KMS-11 (cell line): Measurements from ENCODE around the gene RAD51B.

Source experiments
- H2AFZ ChIP-seq: fragments of 200-600 bp; sonication (generic); 2 replicates; pipeline ENCODE4 v1.6.1; 2016; ENCODE audit warnings: antibody characterized with exemption, mixed run types, low read depth
- H3K27ac ChIP-seq: fragments of 200-600 bp; sonication (generic); 2 replicates; pipeline ENCODE4 v1.6.1; 2016; ENCODE audit warnings: mild to moderate bottlenecking, mixed run types
- H3K27me3 ChIP-seq: fragments of 200-600 bp; sonication (generic); 2 replicates; pipeline ENCODE4 v1.6.1; 2017; ENCODE audit warnings: mild to moderate bottlenecking, low read depth, mixed run types, moderate library complexity; ENCODE audit not compliant: insufficient read depth
- H3K36me3 ChIP-seq: fragments of 200-600 bp; sonication (generic); 2 replicates; pipeline ENCODE4 v1.6.1; 2017; ENCODE audit warnings: mild to moderate bottlenecking, mixed run types; ENCODE audit not compliant: insufficient read depth
- H3K4me1 ChIP-seq: fragments of 200-600 bp; sonication (generic); 2 replicates; pipeline ENCODE4 v1.6.1; 2016; ENCODE audit warnings: mild to moderate bottlenecking, low read depth, mixed run types; ENCODE audit not compliant: poor library complexity, severe bottlenecking
- H3K4me2 ChIP-seq: fragments of 200-600 bp; sonication (generic); 2 replicates; pipeline ENCODE4 v1.7.0; 2016; ENCODE audit warnings: mild to moderate bottlenecking, mixed run types
- H3K4me3 ChIP-seq: fragments of 200-600 bp; sonication (generic); IDR thresholded peaks from 2 replicates; pipeline ENCODE4 v1.6.1; 2017; ENCODE audit warnings: low read depth, low read length, mixed read lengths; ENCODE audit not compliant: insufficient read depth
- H3K79me2 ChIP-seq: fragments of 200-600 bp; sonication (generic); 2 replicates; pipeline ENCODE4 v1.6.1; 2016; ENCODE audit warnings: low read depth, mixed run types; ENCODE audit not compliant: insufficient read depth
- H3K9ac ChIP-seq: fragments of 200-600 bp; sonication (generic); 2 replicates; pipeline ENCODE4 v1.6.1; 2016; ENCODE audit warnings: mild to moderate bottlenecking, mixed run types
- H4K20me1 ChIP-seq: fragments of 200-600 bp; sonication (generic); 2 replicates; pipeline ENCODE4 v1.6.1; 2016; ENCODE audit warnings: mild to moderate bottlenecking, mixed run types; ENCODE audit not compliant: insufficient read depth
- CTCF ChIP-seq: fragments of 200-600 bp; sonication (generic); conservative IDR thresholded peaks from 2 replicates; pipeline ENCODE4 v1.6.1; 2017; ENCODE audit warnings: low read depth, mild to moderate bottlenecking, antibody characterized with exemption, low read length, moderate library complexity, mixed read lengths

RAD51B gene

DNA sequence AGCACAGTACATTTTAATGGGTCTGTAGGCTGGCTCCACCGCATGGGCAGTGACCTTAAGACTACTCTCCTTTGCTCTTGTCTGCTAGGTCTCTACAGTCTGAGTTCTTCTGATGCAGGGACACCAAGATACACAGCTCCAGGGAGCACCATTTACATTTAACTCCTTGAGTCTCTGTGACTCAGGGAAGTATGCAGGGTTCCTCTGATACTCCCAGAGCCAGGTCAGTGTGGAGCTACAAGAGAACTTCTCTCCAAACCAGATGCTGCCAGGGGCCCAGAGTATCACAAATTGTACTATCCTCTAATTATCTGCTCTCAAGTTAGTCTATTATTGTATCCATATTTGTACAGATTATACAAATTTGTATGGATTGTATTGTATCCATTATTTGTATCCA lies 958.1 kb downstream of the RAD51B start:
- H3K4me1 ChIP-seq, result no peaks in the 10 kb centered on the region
- TF ChIP-seq CTCF, result no peak
- H3K4me2 ChIP-seq, result no peak overlapping the region

More for the DNA sequence above, 958.1 kb downstream of the RAD51B start:
- Histone ChIP-seq H2AFZ (no peak overlapping the region), H3K36me3 (no peaks in the 10 kb centered on the region), H3K27me3 (no peaks in the 10 kb centered on the region), H3K27ac (no peak overlapping the region), H3K79me2 (no peaks in the 10 kb centered on the region), H3K4me3 (no peak overlapping the region), H4K20me1 (no peaks in the 10 kb centered on the region), H3K9ac (no peak overlapping the region)
